NCI-H1694 (cell line): Measurements from ENCODE around the gene MR1.
"Not testable (repeated sequence)": the region's sequence is repeated elsewhere in the genome, so short reads cannot be mapped to it uniquely, and the experiment has no call there.

Experiments
- DNase-seq: peaks from one replicate; lab custom pipeline; 2025; lab: John Stamatoyannopoulos, UW

Gene MR1

GRCh38 chr1:181032535-181032934 is 1.2 kb upstream of the MR1 start:
- DNase-seq = no peak

- DNase-seq = no peak
Observed at GRCh38 chr1:181033128-181033798, 520 bp upstream of the MR1 start.

- DNase-seq = not testable (repeated sequence)
Observed at GRCh38 chr1:181035210-181035609, 1.4 kb downstream of the MR1 start.

DNA sequence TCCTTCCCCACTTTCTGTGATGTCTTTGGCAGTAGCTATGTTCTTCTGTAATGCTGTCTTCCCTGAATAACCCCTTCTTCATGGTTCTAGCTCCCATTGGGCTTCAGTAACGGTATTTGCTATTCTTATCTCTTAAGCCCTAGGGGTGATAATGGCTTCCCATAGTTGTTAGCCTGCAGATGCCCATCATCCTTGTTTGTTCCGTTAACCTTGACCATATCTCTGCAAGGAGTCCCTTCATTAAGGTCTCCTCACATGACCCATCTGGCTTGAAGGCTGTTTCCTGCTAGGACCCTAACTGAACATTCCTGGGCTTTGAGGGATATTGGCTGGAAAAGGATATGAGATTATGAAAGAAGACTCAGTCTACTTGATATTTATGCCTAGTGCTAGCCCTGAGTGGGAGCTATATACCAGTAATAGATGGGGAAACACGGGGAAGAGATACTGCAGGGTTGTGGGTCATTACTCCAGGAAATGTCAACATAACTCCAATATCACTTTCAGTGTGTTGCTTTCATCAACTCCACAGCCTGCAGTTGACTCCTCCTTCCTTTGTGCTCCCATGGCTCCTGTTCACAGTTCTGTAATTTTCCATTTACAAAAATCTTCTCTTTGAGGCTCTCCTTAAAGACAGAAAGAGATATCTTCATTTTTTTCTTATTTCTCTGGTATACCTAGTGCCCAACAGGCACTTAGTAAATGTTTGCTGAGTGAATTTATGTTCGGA is 2.5 kb downstream of the MR1 start:
- no peak for DNase-seq

GRCh38 chr1:181037386-181037785 is 3.6 kb downstream of the MR1 start:
- DNase-seq = no peak

DNA sequence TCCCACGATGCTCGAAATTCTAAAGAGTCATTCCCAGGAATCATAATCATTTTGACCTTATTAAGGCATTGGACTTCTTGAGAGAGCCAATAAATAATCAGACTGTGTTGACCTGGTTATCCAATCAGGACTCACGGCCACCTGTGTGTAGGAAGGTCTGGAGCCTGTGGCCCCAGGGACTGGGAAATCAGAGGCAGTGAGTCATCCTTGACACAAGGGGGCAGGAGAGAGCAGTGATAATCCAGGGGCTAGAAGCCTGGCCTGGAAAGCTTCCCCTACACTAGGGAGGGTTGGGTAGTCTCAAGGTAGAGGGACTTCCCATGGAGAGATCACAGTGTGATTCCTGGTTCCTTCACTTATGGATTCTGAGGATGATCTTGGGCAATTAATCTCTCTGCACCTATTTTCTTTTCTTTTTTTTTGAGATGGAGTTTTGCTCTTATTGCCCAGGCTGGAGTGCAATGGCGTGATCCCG is 4.7 kb downstream of the MR1 start:
- peak; percentile 66 for DNase-seq

GRCh38 chr1:181040284-181040865 is 6.6 kb downstream of the MR1 start:
- no peak for DNase-seq

GRCh38 chr1:181043025-181043888 is 9.5 kb downstream of the MR1 start:
- DNase-seq = no peak

GRCh38 chr1:181044449-181044966 is 10.7 kb downstream of the MR1 start:
- DNase-seq = no peak

- DNase-seq = not testable (repeated sequence)
Observed at GRCh38 chr1:181045946-181046345, 12.2 kb downstream of the MR1 start.

DNA sequence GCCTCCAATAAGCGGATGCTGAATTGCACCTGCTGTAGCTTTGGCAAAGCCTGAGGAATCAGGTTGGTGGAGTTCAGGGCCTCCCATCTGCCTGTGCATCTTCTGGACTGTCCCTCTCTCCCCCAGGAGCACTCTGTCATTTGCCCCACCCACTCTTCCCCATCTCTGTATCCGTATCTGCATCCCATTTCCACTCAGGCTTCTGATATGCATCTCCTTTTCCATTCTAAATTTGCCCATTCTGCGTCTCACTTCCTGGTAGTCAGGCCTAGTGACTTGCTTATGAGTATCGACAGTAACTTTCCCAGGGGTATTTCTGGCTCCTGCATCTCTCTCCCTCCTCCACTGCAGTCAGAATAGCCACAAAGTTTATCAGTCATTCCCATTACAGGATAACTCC is 15.6 kb downstream of the MR1 start:
- DNase-seq = no peak

DNA sequence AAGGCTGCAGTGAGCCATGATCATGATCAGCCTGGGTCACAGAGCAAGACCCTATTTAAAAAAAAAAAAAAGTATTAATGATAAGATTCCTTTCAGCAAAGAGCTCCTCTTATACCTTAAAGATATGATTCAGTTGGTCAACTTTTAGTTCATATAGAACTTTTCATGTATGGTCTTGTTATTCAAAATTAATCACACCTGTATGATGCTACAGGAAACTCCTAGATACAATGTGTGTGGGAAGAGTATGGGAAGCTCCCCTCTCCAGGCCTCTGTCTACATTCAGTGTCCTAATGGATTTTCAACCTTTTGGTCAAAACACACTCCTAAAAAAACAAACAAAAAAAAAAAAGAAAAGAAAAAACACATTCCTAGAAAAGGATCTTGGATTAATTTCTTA is 17.1 kb downstream of the MR1 start:
- no peak for DNase-seq

GRCh38 chr1:181056560-181056959 is 22.8 kb downstream of the MR1 start:
- no peak for DNase-seq

GRCh38 chr1:181057079-181057478 is 23.3 kb downstream of the MR1 start:
- no peak for DNase-seq

DNA sequence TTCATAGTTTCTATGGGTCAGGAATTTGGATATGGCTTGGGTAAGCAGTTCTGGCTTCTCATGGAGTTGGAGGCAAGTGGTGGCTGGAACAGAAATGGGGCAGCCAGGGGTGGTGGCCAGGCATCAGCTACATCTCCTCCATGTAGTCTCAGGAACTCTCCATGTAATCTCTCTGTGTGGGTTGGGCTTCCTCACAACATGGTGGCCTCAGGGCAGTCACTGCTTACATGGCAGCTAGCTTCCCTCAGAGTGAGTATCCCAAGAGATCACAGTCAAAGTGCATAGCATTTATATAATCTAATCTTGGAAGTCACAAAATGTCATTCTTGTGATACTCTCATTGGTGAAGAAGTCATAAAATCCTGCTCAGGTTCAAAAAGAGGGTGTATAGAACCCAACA is 25.7 kb downstream of the MR1 start:
- no peak for DNase-seq

GRCh38 chr1:181060066-181060465 is 26.3 kb downstream of the MR1 start:
- DNase-seq = no peak

DNA sequence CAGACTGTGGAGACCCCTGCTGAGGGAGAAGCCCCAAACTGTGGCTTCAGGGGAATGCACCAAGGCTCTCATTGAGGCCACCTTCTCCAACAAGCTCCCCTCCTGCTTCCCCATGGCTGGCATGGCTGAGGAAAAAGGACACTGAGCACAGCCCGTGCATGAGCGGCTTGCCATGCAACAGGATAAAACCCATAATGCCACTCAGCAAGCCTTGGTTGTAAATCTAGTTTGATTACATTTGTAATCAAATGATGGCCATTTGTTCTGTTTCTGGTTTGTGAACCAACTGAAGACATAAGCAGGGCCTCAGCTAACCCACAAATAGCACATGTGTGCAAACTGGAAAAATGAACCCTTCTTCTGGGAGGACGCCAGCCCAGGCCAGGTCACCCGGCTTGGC is 27.2 kb downstream of the MR1 start:
- not testable (repeated sequence) for DNase-seq

DNA sequence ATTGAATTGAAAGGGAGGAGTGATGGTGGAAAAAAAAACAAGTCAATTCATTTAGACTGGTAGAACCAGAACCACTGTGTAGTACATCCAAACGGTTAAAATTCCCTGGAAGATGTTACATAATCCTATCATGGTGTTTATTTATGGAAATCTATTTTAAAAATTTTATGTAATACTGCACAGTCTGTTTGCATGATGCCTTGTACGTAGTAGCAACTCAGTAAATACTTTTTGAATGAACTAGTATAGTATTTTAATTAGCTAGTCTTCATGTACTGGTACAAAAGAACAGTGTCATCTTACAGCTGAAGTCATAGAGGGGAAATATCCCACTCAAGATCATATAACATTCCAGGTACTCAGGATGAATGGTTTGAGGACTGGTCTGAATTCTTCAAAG is 27.7 kb downstream of the MR1 start:
- DNase-seq = no peak

DNA sequence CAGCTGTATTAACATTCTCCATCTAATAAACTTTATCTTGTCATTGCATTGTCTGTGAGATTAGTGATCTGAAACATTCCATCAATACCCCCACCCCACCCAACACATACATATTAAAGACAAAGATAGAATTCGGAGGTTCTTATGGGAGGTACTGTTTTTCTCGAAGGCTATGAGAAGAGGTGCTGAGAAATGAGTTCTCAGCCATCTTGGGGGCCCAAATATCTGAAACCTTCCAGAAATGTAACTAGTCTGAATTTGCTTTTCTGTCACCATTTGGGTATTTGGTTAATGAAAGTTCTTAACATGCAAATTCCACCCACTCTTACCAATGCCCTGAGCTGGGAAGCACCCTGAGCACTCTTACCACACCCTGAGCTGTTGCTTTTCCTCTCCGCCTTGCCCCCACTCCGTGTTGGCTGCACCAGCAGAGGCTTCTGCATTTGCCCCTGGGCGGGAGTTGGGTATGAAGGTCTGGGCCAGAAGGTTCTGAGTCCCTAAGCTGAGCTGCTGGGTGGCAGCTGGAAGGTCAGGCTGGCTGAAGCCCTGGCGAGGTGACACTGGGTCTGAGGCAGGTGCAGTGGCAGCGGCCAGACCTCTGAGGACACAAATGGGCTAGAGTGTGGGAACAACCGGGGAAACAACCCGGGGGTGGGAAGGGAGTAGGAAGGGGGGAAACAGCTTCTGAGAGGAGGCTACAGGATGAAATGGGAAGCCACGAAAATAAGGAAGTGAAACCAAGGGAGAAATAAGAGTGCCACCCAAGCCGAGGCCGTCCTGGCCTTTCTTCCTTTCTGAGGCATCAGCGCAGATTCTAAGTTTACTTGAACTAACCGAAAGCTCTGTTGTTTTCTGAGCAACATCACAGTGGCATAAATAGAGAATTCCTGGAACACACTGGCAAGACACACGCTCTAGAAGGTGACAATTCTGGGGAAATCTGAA is 28.4 kb downstream of the MR1 start:
- DNase-seq = no peak

GRCh38 chr1:181062836-181063428 is 29.1 kb downstream of the MR1 start:
- DNase-seq = no peak
